SK-N-SH (cell line): ENCODE measurements around the gene FOXN4.

ENCODE experiments used
- CTCF ChIP-seq: fragments of 200-600 bp; sonication (generic); IDR thresholded peaks from 2 replicates; pipeline ENCODE4 v1.6.1; 2017; ENCODE audit warnings: antibody characterized with exemption, mild to moderate bottlenecking, moderate library complexity
- EP300 ChIP-seq, 2 experiments: IDR thresholded peaks; 2 replicates each; pipeline versions ENCODE4 v1.4.0 to v1.6.1; 2012; ENCODE audit warnings: borderline replicate concordance in 1 of 2, low read depth in 1 of 2, low read length in 1 of 2
- EZH2phosphoT487 ChIP-seq: fragments of 200-600 bp; sonication (generic); IDR thresholded peaks from 2 replicates; pipeline ENCODE4 v1.6.1; 2017; ENCODE audit warnings: low read depth, mixed run types, mild to moderate bottlenecking, antibody characterized with exemption, moderate library complexity, borderline replicate concordance
- FOSL2 ChIP-seq: IDR thresholded peaks from 2 replicates; pipeline ENCODE4 v1.4.0; 2012; ENCODE audit warnings: low read depth, mild to moderate bottlenecking, moderate library complexity, borderline replicate concordance
- FOXJ3 ChIP-seq: sonication (generic); formaldehyde crosslinking; IDR thresholded peaks from 2 replicates; pipeline ENCODE4 v1.5.1; 2020; ENCODE audit warnings: mild to moderate bottlenecking, missing genetic modification reagents
- FOXM1 ChIP-seq: IDR thresholded peaks from 2 replicates; pipeline ENCODE4 v1.4.0; 2012; ENCODE audit warnings: low read depth, mild to moderate bottlenecking
- MXI1 ChIP-seq: IDR thresholded peaks from 2 replicates; pipeline ENCODE4 v1.6.1; 2012; ENCODE audit warnings: mild to moderate bottlenecking, low read depth, low read length, improper control_type of control experiment
- RXRA ChIP-seq: IDR thresholded peaks from 2 replicates; pipeline ENCODE4 v1.4.0; 2012; ENCODE audit warnings: low read depth, mild to moderate bottlenecking, borderline replicate concordance
- SMC3 ChIP-seq: IDR thresholded peaks from 2 replicates; pipeline ENCODE4 v1.6.1; 2012; ENCODE audit warnings: low read depth, low read length, improper control_type of control experiment
- TF ChIP-seq, protein P1 (sequence below): IDR thresholded peaks from 2 replicates; pipeline ENCODE4; 2012

DNA sequence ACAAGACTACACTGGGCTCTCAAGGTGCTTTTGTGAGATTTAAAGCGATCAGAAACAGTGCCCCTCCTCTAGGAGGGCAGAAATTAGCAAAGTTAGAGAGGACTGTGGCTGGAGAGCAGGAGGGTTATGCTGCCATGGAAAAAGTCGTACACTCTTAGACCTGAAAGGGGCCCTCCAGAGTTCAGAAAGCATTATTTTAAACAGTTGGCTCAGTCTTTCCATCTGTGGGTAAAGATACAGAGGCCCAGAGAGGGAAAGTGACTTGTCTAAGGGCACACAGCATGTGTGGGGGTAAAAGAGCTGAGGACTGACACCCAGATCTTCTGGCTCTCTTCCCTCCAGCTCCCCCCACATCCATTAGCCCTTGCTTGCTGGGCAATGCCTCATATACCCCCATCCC, 47.1 kb downstream of the FOXN4 start:
- TF ChIP-seq CTCF (no peak), EP300 (IDR thresholded peaks at IDR 0.05; ENCODE audit: borderline replicate concordance in 1 of 2, low read depth in 1 of 2, low read length in 1 of 2) (no peak), FOXM1 (no peak), FOXJ3 (CRISPR knock-in tag) (no peak), MXI1 (no peak), RXRA (no peak), SMC3 (no peak), FOSL2 (no peak), EZH2phosphoT487 (no peak)
- TF ChIP-seq, protein P1, sequence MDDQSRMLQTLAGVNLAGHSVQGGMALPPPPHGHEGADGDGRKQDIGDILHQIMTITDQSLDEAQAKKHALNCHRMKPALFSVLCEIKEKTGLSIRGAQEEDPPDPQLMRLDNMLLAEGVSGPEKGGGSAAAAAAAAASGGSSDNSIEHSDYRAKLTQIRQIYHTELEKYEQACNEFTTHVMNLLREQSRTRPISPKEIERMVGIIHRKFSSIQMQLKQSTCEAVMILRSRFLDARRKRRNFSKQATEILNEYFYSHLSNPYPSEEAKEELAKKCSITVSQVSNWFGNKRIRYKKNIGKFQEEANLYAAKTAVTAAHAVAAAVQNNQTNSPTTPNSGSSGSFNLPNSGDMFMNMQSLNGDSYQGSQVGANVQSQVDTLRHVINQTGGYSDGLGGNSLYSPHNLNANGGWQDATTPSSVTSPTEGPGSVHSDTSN: no peak
